CD4-positive, alpha-beta T cell (primary cell): ENCODE results near the gene MACROD2. TPM values are rescaled to one million over a fixed set of nuclear protein-coding genes. Genes with fewer than 3 reads are reported as not detected.

ENCODE experiments used
- ATAC-seq: fragments of 200-7000 bp; cut with Tn5 transposase; one replicate; pipeline ENCODE4 v1.10.0; 2022; ENCODE audit warnings: mild to moderate bottlenecking; ENCODE audit not compliant: poor library complexity
- CTCF ChIA-PET: fragments of 350-600 bp; sonication (Branson Sonifier 250); formaldehyde crosslinking; loops from one replicate; lab custom pipeline; 2021; ENCODE audit warnings: antibody characterized with exemption, inconsistent platforms; lab: Charles Lee
- POLR2A ChIA-PET: fragments of 350-600 bp; sonication (Branson Sonifier 250); formaldehyde crosslinking; loops from one replicate; lab custom pipeline; 2021; ENCODE audit warnings: antibody characterized with exemption, inconsistent platforms; lab: Charles Lee
- DNase-seq, 14 experiments: peaks; one replicate each; pipeline ENCODE4 v3.0.0-alpha.2; 2013 to 2020; ENCODE audit warnings: mixed read lengths in 2 of 14
- H3K27ac ChIP-seq, 2 donors: one replicate each; pipeline versions ENCODE4 v1.5.1 to v1.7.0; 2013; ENCODE audit warnings: low read length in 2 of 2, low read depth in 1 of 2, mild to moderate bottlenecking in 1 of 2
- H3K27me3 ChIP-seq, 2 experiments: 1 replicate in 1 of 2; 2 replicates in 1 of 2; pipeline versions ENCODE4 v1.6.1 to v1.7.0; 2013; ENCODE audit warnings: low read length in 2 of 2, control low read depth in 1 of 2, mild to moderate bottlenecking in 1 of 2, moderate library complexity in 1 of 2; ENCODE audit not compliant: insufficient read depth in 2 of 2, control insufficient read depth in 1 of 2
- H3K36me3 ChIP-seq: one replicate; pipeline ENCODE4 v1.6.1; 2013; ENCODE audit warnings: low read length, control low read depth; ENCODE audit not compliant: insufficient read depth
- H3K4me1 ChIP-seq: one replicate; pipeline ENCODE4 v1.6.1; 2013; ENCODE audit warnings: low read length, control low read depth; ENCODE audit not compliant: insufficient read depth
- H3K4me3 ChIP-seq: one replicate; pipeline ENCODE4 v1.5.1; 2013; ENCODE audit warnings: mild to moderate bottlenecking, low read length, moderate library complexity
- H3K9me3 ChIP-seq, 2 experiments: 1 replicate in 1 of 2; 2 replicates in 1 of 2; pipeline versions ENCODE4 v1.6.1 to v1.7.0; 2013; ENCODE audit warnings: low read length in 2 of 2, mild to moderate bottlenecking in 2 of 2, control low read depth in 1 of 2, moderate library complexity in 1 of 2; ENCODE audit not compliant: control insufficient read depth in 1 of 2, insufficient read depth in 1 of 2
- H3K27ac Mint-ChIP-seq: one replicate; pipeline ENCODE4 v1.8.0; 2020; ENCODE audit warnings: mixed read lengths
- H3K27me3 Mint-ChIP-seq: one replicate; pipeline ENCODE4 v1.8.0; 2021; ENCODE audit warnings: mixed read lengths
- H3K36me3 Mint-ChIP-seq: one replicate; pipeline ENCODE4 v1.8.0; 2021; ENCODE audit warnings: low read depth, mixed read lengths
- H3K4me1 Mint-ChIP-seq: one replicate; pipeline ENCODE4 v1.8.0; 2021; ENCODE audit warnings: low read depth, mixed read lengths
- H3K4me3 Mint-ChIP-seq: one replicate; pipeline ENCODE4 v1.8.0; 2020; ENCODE audit warnings: mild to moderate bottlenecking, mixed read lengths
- H3K9me3 Mint-ChIP-seq: one replicate; pipeline ENCODE4 v1.8.0; 2020; ENCODE audit warnings: mixed read lengths
- intact Hi-C, 2 experiments: fragments of 100-400 bp; cut with DNase I in 1 of 2; cut with micrococcal nuclease in 1 of 2; formaldehyde crosslinking; loops; one replicate each; pipeline versions ENCODE4 v1.15.1 to v1.9.0; 2023 to 2025; cut with DNase I, micrococcal nuclease
- total RNA-seq, 174 experiments: library from RNA in 2 of 174; stranded (reverse) in 2 of 174; gene quantifications; one replicate each; pipeline ENCODE4 v1.2.3 and lab custom pipeline; 2021 to 2026
- TF ChIP-seq, protein P1 (sequence below): fragments of 200-600 bp; IDR thresholded peaks from one replicate; pipeline ENCODE4 v1.8.0; 2022; ENCODE audit warnings: antibody characterized with exemption, mild to moderate bottlenecking

The MACROD2 gene
- total RNA-seq, 2 experiments from 2014 or later, result not detected

DNA sequence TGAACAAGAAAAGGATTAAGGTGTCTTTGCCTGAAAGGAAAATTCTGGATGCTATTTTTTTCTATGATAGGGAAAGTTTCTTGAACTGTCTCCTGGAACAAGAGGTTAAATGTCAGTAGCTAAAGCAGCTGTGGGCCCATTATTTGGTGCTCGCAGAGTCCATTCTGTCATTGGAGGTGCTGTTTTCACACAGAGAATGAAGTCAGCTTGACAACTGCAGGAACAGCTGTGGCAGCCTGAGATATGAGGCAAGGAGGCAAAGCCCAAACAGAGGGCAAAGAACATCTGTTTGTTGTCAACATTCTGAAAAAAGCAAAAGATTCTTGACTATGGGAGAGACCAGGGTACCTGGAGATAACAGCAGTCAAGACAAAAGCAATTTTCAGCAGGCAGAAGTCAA lies 2029.8 kb downstream of the MACROD2 start:
- Mint-ChIP-seq H3K4me3 (no peak overlapping the region), H3K27me3 (no peaks in the 10 kb centered on the region), H3K4me1 (peaks cover 8% of the 10 kb centered on the region), H3K9me3 (no peaks in the 10 kb centered on the region), H3K27ac (no peak overlapping the region), H3K36me3 (no peaks in the 10 kb centered on the region)
- DNase-seq (no peak), ATAC-seq (no peak)
- no peaks in the 10 kb centered on the region for H3K27me3 ChIP-seq
- no peaks in the 10 kb centered on the region for H3K9me3 ChIP-seq
- ChIA-PET POLR2A (no interaction called here), CTCF (no interaction called here)
- no peak overlapping the region for H3K27ac ChIP-seq
- H3K4me3 ChIP-seq, result no peak overlapping the region
- TF ChIP-seq, protein P1, sequence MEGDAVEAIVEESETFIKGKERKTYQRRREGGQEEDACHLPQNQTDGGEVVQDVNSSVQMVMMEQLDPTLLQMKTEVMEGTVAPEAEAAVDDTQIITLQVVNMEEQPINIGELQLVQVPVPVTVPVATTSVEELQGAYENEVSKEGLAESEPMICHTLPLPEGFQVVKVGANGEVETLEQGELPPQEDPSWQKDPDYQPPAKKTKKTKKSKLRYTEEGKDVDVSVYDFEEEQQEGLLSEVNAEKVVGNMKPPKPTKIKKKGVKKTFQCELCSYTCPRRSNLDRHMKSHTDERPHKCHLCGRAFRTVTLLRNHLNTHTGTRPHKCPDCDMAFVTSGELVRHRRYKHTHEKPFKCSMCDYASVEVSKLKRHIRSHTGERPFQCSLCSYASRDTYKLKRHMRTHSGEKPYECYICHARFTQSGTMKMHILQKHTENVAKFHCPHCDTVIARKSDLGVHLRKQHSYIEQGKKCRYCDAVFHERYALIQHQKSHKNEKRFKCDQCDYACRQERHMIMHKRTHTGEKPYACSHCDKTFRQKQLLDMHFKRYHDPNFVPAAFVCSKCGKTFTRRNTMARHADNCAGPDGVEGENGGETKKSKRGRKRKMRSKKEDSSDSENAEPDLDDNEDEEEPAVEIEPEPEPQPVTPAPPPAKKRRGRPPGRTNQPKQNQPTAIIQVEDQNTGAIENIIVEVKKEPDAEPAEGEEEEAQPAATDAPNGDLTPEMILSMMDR, result no peak
- H3K36me3 ChIP-seq, result no peaks in the 10 kb centered on the region
- H3K4me1 ChIP-seq, result no peaks in the 10 kb centered on the region
- intact Hi-C loops, result no loop called here

DNA sequence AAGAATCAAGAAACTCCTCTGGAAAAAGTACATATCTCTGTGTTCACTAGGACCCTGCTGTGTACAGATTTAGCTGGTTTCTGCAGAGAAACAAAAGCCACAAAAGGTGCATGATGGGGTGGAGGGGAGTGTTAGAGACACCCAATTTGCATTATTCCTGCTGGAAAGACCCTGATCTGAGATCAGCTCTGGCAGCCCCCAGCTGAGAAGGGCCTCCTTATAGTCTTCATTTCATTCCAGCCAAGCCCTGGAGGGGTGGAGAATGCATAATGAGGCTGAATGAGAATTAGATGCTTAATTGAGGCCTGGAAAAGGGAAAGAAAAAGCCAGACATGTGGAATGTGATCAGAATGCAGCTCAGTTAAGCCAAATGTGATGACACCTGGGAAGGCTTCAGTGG lies 2032.4 kb downstream of the MACROD2 start:
- Mint-ChIP-seq H3K27me3 (no peaks in the 10 kb centered on the region), H3K9me3 (no peaks in the 10 kb centered on the region), H3K4me3 (no peak overlapping the region), H3K36me3 (no peaks in the 10 kb centered on the region), H3K27ac (no peak overlapping the region), H3K4me1 (peaks cover 8% of the 10 kb centered on the region)
- Histone ChIP-seq H3K27me3 (no peaks in the 10 kb centered on the region), H3K4me3 (no peak overlapping the region), H3K27ac (no peak overlapping the region), H3K4me1 (no peaks in the 10 kb centered on the region), H3K36me3 (no peaks in the 10 kb centered on the region), H3K9me3 (no peaks in the 10 kb centered on the region)
- ATAC-seq (no peak), DNase-seq (no peak)
- intact Hi-C loops, result no loop called here
- TF ChIP-seq, protein P1, result no peak
- ChIA-PET POLR2A (no interaction called here), CTCF (no interaction called here)

DNA sequence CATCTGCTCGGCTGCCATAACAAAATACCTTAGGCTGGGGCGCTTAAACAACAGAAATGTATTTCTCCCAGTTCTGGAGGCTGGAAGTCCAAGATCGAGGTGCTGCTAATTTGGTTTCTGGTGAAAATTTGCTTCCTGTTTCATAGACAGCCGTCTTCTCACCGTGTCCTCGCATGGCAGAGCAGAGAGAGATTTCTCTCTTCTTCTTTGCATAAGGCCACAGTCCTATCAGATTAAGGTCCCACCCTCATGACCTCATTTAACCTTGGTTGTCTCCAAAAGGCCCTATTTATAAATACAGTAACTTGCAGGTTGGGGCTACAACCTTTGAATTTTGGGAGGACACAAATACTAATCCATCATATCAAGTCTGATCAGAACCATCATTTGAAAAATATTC lies 2033.6 kb downstream of the MACROD2 start:
- intact Hi-C loops, result no loop called here
- Mint-ChIP-seq H3K27me3 (no peaks in the 10 kb centered on the region), H3K27ac (no peak overlapping the region), H3K4me1 (peaks cover 8% of the 10 kb centered on the region), H3K36me3 (no peaks in the 10 kb centered on the region), H3K4me3 (no peak overlapping the region), H3K9me3 (no peaks in the 10 kb centered on the region)
- no peaks in the 10 kb centered on the region for H3K36me3 ChIP-seq
- no peaks in the 10 kb centered on the region for H3K27me3 ChIP-seq
- TF ChIP-seq, protein P1, result no peak
- CTCF ChIA-PET, result no interaction called here
- H3K27ac ChIP-seq, result no peak overlapping the region
- ATAC-seq (no peak), DNase-seq (no peak)
- H3K4me1 ChIP-seq, result no peaks in the 10 kb centered on the region
- POLR2A ChIA-PET, result no interaction called here
- H3K9me3 ChIP-seq, result no peaks in the 10 kb centered on the region
- no peak overlapping the region for H3K4me3 ChIP-seq
